Dedifferentiated amniotic fluid mesenchymal stem cell (primary cell): ENCODE data around the gene ISY1.
A peak's percentile ranks its signal among the peaks of the same experiment; 100 is the strongest.

Source experiments
- DNase-seq: peaks from one replicate; pipeline ENCODE4 v3.0.0-alpha.2; 2016; ENCODE audit errors: extremely low spot score

Gene ISY1

DNA sequence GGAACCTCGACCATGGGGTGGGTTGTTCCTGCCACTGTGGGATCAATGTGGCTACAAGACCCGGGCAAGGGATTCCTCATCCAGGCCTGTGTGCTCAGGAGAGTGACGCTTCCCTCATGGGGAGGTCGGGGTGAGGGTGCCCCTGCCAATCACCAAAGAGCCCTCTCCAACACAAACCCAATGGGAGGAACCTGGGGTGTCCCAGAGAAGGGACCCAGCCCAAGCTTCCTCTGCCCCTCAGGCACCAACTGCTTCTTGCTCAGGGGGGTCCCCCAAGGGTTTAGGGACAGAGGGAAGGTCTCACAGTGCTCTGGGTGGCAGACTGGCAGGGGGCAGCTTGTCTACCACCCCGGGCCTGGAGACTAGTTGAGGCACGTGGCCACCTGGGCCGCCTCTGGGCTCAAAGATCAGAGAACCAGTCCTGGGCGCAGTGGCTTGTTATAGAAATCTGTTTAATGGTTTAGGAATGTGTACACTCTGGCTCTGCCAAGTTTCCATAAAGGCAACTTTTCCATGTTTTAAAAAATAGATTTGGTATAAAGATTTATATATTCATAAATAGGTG lies 73.6 kb downstream of the ISY1 start:
- peak; percentile 14 for DNase-seq

DNA sequence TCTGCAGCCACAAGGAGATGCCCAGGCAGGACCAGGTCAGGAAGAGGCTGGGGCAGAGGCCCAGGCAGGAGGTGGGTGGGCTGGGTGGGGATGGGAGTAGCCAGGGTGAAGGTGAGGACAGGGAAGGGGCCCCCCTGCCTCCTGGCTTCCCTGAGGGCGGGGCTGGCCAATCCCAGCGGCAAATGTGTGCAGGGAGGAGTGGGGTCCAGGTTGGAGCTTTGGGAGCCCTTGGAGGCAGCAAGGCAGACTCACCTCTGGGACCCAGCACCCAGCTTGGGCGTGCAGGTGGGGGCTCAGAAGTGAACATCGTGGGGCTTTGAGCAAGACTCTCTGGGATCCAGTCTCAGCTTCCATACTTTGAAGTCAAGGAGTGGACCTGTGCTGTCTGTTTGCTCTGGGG lies 75.0 kb downstream of the ISY1 start:
- DNase-seq: peak; percentile 4

DNA sequence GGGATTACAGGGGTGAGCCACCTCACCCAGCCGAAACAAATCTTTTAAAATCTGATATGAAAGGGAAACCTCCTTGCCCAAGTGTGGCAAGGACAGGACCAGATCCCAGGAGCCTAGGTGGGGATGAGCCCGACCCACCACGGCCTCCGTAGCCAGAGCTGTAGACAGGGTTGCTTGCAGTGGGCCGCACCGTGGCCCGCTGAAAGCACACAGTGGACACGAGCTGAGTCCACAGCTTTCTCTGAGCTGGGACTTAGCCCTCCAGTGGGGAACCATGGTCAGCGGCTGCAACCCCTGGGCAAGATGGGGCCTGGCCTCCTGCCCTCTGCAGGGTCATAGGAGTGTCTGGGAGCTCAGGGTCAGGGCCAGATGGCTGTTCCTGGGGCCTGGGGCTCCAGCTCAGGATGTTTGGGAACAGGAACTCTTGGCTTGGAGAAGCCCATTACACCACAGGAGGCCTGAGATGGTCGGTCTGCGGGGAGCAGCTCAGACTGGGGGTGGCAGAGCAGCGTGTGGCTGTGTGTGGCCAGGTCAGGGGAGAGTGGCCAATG lies 75.6 kb downstream of the ISY1 start:
- peak; percentile 7 for DNase-seq

DNA sequence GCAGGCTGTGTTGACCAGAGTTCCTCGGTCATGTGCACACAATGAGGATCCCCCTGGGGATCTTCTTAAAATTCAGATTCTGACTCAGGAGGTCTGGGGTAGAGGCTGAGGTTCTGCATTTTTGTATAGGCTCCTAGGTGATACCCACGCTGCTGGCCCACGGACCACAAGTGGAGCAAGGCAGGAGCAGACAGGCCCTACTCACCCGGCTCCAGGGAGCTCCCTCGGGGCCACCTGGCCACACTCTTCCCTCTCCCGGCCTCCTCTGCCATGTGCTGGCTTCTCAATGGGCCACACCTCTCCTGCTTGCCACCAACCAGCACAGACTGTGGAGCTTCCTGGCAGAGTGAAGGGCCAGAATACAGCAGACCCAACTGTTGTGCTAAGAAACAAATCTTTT lies 76.4 kb downstream of the ISY1 start:
- DNase-seq: no peak

DNA sequence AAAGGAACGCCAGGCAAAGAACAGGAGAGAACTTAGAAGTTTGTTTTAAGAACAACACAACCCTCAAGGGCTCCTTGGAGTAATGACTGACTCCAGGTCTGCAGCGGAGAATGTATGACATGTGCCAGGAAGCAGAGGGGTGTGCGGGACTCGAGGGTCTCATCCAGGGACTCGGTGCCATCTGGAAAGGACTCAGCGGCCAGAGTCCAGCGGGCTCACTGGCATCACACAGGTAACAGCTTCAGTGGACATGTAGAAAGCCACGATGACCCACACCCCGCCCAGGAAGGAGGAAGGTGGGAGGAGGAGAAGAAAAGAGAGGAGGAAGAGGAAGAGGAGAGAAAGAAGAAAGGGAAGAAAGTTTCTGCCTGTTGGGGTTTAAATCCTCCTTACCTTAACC lies 78.8 kb downstream of the ISY1 start:
- DNase-seq: peak; percentile 1

DNA sequence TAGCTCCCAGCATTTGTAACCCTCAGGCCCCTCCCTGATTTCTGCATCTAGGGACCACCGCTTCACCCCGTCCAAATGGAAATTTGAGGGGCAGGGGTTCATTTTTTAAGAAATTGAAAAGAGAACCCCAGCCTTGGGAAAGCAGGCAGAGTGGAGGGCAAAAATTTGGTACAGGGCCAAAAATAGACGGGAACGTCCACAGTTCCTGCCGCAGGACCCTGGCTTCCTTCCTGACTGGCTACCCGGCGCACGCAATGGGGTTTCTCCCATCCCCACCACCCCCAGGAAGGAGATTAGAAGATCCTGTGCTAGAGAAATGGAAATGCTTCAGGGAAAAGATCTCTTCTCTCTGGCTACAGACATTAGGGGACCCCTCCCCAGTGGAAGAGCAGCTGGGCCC lies 79.4 kb downstream of the ISY1 start:
- DNase-seq: no peak

DNA sequence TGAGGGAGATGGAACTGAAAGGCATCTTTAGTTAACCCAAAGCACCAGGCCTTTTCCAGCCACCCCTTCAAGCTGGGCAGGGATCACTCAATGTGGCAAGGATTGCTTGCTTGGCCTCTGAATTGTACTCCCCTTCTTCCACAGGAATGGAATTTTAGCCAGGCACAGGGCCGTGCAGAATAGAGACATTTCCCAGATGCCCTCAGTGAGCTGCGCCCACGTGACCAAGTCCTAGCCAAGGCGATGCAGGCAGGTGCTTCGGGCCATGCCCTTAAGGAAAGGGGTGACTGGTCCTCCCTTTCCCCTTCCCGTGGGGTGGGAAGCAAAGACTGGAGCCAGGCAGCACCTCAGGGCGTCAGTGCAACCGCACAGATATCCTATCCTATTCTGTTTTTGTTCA lies 82.4 kb downstream of the ISY1 start:
- peak; percentile 0 for DNase-seq
